Measurements from ENCODE around the gene BET1L.
"Not testable (repeated sequence)": the region's sequence is repeated elsewhere in the genome, so short reads cannot be mapped to it uniquely, and the experiment has no call there.

DNA sequence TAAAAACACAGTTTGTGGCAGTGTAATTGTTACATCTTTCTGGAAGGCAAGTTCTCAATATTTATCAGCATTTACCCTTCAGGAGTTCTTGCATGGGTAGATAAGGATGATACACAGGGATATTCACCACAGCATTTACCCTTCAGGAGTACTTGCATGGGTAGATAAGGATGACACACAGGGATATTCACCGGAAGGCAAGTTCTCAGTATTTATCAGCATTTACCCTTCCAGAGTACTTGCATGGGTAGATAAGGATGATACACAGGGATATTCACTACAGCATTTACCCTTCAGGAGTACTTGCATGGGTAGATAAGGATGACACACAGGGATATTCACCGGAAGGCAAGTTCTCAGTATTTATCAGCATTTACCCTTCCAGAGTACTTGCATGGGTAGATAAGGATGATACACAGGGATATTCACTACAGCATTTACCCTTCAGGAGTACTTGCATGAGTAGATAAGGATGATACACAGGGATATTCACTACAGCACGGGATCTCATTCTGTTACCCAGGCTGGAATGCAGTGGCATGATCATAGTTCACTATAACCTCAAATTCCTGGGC, 13.5 kb upstream of the BET1L start:
- not testable (repeated sequence) for TF ChIP-seq EZH2 (IDR thresholded peaks at IDR 0.05; ENCODE audit: insufficient read depth, poor library complexity, severe bottlenecking); EZH2phosphoT487 (IDR thresholded peaks at IDR 0.05; ENCODE audit: insufficient read depth, low read depth)

Measured in GM23248 (cell line).